NCI-H2107 (cell line): ENCODE measurements around the gene RXFP4.
A peak's percentile ranks its signal among the peaks of the same experiment; 100 is the strongest.

ENCODE experiments used
- DNase-seq: peaks from one replicate; lab custom pipeline; 2025; lab: John Stamatoyannopoulos, UW

RXFP4 gene

DNA sequence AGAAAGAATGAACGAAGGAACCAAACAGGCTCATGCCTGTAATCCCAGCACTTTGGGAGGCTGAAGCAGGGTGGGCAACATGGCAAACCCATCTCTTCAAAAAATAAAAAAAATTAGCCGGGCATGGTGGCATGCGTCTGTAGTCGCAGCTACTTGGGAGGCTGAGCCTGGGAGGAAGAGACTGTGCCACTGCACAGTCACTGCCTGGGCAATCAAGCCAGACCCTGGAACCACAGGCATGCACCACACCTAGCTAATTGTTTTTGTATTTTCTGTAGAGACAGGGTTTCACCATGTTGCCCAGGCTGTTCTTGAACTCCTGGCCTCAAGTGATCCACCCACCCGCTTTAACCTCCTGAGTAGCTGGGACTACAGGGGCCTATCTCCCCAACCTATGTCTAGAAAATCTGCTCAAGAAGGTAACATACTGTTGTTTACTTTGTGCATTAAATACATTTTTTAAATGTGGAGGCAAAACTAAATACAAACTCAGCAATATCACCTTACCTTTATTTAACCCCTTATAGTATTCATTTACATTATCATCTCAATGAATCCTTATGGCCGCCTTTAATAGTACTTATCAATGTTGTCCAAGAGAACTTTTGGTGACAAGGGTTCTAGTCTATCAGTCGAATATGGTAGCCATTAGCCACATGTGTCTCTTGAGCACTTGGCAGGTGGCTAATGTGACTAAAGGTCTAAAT is 10.0 kb upstream of the RXFP4 start:
- DNase-seq, result no peak

DNA sequence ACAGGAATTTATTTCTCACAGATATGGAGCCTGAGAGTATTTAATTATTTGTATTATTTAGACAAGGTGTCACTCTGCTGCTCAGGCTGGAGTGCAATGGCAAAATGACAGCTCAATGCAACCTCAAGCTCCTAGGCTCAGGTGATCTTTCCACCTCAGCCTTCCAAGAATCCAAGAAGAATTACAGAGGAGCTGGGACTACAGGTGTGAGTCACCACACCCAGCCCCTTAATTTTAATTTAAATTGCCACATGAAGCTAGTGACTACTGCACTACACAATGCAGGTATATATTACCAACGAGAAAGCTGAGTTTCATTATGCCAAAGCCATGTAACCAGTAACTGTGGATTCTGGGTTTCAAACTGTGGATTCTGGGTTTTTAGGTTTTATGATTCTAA is 9.4 kb upstream of the RXFP4 start:
- no peak for DNase-seq

DNA sequence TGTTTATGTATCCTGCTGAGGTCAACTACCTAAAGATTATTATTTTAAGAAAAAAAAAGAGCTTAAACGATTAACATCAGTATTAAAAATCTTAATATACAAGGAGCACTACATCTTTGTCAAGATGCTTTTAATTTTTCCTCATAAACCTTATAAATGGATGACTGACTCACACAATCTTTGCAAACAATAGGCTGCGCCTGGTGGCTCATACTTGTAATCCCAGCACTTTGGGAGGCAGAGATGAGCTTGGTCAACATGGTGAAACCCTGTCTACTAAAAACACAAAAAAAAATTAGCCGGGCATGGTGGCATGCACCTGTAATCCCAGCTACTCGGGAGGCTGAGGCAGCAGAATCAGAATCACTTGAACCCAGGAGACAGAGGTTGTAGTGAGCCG is 9.0 kb upstream of the RXFP4 start:
- no peak for DNase-seq

DNA sequence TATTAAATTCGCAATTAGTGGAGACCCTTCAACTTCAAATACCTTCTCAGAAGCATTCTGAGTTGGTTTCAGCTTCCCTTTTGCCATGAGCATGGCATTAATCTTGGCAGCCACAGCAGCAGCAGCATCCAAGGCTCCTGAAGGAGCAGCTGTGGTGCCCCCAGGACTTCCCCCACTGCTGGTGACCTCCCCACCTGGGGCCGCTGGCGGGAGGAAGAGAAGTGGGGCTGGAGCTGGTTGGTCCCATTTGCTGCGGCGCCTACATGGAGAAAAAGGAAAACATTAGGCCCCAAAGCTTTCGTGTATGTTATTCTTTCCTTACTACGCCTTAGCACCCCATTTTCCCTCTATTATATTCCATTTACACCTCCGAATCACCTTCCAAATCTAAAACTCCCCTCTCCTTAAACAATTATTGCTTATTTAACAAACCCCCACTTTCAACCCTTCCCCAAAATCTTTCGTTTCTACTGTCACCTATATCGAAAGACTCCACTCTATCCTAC is 7.8 kb upstream of the RXFP4 start:
- no peak for DNase-seq

DNA sequence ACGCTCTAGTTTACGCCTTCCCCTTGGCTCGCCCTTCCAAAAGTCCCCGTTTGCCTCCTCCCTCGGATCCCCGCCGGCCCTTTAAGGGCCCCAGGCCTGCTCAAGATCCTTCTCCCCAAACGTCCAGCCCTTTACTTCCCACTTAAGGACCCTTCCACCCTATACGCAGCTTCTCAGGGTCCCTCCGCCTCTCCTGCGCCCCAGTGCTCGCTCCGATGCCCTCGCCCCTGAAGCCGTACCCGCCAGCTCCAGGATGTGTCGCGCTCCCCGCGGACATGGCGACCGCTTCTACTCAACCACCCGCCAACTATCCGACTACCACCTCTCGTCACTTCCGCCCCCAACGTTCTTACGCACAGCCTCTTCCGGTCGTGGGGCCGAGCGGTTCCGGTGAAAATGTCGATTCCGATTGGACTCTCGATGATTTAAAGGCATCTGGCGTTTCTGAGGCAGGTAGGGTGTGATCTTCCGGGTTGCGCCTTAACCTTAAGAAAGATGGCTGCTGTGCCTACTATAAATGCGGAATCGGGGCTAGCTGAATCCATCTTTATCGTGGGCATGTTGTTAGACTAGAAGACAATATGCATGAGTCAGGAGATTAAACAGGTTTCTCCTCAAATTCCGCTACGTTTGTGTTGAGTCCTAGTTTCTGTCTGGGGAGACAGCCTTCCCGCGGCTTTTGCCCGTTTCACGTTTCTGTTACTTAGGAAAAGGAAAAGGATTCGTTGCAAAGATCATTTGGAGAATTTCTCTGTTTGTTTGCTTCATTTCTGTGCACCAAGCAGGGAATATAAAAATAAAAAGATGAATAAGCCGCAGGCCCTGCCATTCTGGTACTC is 7.1 kb upstream of the RXFP4 start, which contains the start of gene KHDC4:
TSS of gene KHDC4 (minus strand) at position 317 of the 839 bp plus-strand sequence. CDS start at position 277, 40 bp downstream.
- DNase-seq, result peak; percentile 99

DNA sequence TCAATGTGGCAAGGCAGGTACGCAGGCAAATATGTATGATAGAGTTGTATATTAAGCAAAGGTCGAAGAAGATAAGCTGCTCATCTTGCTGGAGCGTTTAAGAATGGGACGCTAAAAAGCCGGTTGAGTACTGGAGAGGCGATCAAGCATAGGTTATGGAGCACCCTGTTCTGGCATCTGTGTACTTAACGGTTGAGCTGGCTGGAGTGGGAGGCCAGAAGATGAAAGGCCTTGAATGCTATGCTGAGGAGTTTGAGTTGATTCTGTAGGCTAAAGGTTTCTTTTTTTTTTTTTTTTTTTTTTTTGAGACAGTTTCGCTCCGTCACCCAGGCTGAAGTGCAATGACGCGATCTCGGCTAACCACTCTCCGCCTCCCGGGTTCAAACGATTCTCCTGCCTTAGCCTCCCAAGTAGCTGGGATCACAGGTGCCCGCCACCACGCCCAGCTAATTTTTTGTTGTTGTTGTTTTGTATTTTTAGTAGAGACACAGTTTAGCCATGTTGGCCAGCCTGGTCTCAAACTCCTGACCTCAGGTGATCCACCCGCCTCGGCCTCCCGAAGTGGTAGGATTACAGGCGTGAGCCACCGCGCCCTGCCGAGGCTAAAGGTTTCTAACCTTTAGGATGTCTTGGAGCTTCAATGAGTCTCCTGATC is 6.4 kb upstream of the RXFP4 start:
- DNase-seq, result no peak

DNA sequence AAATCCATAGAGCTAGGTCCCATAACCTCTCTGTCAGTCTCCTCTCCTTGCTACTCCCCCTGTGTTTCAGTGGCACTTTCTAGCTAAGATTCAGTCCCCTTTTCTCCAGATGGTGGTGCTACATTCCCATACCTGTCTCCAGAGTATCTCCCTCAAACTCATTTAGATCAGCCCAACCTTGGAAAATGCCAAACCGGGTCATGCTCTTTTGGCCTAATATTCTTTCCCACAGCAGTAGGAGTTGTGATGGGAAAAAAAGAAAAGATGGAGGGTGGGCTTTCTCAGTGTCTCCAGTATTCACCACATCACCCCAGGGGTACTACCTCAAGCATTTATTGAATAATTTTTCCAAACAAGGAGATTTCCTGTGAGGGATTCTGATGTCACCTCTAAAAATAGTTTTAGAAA is 3.2 kb upstream of the RXFP4 start:
- peak; percentile 45 for DNase-seq

DNA sequence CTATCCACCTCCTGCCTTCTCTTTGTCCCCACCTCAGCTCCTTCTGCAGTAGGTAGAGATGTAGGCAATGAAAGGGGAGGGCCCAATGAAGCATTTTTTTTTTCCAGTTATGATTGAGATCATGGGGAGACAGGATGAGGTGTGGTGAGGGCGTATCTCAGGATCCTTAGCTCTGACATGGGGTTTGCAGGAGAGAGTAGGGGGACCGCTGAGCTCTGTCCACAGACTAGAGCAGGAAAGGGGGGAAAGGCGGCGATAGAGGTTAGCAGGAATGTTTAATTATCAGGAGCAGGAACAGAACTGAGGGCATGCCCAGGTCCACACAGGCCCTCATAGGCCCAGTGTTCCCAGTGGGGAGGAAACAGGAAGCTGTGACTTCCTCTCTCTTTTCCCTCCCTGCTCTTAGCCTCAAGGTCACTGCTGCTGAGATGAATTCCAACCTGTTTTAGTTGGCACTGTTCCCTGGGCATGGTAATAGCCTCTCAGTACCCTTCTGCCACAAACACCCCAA is 901 bp upstream of the RXFP4 start:
- DNase-seq, result peak; percentile 19

DNA sequence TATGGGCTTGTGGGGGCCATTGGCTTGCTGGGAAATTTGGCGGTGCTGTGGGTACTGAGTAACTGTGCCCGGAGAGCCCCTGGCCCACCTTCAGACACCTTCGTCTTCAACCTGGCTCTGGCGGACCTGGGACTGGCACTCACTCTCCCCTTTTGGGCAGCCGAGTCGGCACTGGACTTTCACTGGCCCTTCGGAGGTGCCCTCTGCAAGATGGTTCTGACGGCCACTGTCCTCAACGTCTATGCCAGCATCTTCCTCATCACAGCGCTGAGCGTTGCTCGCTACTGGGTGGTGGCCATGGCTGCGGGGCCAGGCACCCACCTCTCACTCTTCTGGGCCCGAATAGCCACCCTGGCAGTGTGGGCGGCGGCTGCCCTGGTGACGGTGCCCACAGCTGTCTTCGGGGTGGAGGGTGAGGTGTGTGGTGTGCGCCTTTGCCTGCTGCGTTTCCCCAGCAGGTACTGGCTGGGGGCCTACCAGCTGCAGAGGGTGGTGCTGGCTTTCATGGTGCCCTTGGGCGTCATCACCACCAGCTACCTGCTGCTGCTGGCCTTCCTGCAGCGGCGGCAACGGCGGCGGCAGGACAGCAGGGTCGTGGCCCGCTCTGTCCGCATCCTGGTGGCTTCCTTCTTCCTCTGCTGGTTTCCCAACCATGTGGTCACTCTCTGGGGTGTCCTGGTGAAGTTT is 550 bp downstream of the RXFP4 start:
- DNase-seq, result no peak

DNA sequence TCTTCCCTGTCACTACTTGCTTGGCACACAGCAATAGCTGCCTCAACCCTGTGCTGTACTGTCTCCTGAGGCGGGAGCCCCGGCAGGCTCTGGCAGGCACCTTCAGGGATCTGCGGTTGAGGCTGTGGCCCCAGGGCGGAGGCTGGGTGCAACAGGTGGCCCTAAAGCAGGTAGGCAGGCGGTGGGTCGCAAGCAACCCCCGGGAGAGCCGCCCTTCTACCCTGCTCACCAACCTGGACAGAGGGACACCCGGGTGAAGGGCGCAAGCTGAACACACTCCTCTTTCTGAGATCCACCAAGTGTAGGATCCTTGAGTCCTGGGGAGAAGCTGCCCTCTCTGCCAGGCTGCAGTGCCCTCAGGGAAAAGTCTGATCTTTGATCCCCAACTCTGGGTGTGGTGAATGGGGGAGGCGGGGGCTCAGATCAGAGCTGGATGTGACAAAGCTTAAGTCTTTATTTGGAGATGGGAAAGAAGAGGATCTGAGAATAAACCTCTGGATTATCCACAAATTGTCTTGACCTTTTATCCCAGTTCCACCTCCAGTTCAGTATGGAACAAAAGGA is 1.2 kb downstream of the RXFP4 start:
- no peak for DNase-seq

DNA sequence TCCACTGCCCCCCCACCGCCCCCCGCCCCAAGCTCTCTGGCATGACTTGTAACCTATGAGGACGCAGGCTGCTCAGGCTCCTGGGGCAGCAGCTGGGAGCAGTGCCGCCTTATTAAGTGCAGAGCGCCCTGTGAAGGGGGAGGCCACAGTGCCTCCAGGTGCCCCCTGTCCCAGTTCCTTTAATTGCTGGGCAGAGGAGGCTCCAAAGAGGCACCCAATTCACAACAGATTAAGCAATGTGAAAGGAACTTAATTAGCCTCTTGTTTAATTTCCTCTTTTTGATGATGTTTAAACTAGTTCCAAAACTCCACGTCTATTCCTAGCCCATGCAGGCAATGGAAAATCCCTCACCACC is 3.0 kb downstream of the RXFP4 start:
- DNase-seq, result no peak

DNA sequence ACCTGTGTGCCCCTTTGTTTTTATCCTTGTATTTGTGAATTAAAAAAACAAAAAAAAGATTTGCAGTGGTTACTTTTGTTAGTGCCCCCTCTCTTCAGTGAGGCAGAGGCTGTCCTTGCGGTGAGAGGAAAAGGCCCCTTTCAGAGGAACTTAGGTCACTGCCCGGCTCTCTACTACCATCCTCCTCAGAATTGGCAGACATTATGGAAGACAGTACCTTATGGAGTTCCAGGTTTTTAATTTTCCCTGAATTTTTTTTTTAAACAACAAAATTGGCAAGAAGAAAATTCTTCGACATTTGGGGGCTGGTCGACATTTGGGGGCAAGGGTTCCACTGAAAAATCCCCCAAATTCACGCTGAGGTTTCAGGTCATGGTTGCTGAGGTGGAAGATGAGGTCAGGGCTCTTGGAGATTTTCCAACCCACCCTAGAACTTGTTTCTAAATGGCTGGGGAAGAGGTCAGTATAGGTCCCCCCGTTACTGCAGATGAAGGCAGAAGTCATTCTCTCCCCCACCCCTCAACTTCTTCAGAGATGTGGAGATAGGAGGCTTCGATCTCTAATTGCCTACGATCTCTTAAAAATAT is 5.3 kb downstream of the RXFP4 start:
- DNase-seq, result no peak

DNA sequence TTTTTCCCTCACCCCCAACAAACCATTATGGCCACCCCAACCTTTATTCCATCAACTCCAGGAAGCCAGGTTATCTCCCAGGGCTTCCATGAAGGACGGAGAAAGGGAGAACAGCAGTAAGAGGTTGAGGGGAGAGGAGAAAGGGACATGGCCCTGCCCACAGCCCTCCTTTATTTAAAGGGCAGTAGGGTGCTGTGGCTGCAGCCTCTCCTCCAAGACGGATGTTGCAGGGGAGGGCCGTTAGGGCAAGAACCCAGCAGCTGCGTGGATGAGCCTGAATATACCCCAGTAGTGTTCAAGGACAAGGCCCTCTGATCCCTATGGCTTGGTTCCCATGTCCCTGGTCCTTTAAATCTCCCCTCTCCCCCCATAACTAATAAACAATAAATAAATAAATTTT is 5.9 kb downstream of the RXFP4 start:
- no peak for DNase-seq

DNA sequence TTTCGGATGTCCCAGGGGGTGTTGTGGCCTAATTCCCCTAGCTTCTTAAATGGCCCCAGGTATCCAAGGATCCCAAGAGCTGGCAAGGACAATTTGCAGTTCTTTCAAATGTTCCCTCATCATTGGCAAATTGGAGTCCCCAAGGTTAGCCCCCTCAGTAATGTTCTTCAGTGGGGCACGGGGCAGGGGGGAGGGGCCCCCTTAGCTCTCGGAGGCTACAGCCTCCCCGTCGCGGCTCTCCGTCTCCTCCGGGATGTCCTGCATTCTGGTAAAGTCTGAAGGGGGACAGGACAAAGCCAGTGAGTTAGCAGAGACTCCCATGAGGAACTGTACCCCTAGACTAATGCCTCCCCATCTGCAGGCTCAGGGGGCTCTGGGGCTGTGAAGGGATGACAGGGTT is 6.3 kb downstream of the RXFP4 start:
- DNase-seq, result no peak

DNA sequence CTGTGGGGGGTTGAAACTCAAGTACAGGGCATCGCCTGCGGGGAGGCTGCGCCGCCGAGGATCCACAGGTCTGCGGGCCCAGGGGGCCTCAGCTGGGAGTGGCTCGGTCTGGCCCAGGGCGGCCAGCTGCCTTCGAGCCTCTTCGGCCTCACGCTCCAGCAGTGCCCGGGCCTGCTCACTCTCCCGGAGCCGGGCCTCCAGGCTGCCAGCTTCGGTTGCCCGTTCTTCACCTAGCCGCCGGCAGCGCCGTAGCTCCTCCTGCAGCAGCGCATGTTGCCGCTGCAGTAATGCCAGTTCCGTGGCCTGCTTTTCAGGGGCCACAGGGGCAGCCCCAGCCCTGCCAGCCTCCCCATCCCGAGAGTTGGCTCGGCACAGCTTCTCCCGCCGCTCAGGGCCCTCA is 9.4 kb downstream of the RXFP4 start:
- DNase-seq, result no peak

DNA sequence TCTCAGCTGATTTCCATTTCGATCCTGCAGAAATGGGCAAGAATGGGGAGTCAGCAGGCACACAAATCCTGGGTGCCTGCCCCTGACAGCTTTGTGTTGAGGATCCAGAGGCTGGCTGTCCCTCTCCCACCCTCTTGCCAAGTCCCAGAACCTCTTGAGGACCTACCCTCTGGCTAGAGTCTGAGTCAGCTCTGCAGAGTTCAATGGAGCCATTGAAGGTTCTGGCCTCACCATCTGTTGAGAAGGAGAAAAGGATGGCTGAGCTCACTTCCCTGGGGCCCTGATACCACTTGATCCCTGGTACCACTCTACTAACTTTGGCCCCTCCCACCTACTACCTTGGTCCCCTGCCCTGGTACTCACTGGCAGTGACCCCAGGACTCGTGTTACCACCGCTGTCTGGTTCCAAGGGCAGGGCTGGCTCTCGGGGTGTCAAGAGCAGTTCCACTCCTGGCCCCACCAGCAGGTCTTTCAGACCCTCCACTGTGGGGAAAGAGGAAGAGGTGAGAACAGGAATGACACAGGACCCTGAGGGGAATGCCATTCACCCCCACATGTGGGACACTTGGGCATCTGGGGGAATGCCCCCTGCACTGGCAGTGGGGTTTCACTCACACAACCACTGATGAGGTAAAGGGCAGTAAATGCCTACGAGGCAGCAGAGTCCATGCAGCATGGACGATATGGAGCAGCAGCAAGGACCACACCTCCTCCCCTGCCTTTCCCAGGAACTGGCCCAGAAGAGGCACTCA is 10.5 kb downstream of the RXFP4 start:
- no peak for DNase-seq

DNA sequence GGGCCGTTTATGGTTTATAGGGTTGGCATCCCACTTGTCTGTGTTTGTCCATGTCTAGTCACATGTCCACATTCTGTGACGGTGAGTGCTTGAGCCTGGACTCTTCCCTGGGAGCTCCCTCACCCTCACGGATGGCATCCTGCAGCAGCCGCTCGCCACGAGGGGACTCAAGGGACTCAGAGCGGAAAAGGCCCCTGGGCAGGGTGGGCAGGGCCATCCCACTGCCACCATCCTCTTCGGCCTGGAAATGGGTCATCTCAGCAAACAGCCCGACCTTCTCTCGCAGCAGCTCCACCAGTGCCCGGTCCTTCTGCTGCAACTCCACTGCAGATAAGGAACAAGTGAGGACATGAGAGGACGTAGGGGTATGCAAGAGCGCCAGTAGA is 11.1 kb downstream of the RXFP4 start:
- no peak for DNase-seq

DNA sequence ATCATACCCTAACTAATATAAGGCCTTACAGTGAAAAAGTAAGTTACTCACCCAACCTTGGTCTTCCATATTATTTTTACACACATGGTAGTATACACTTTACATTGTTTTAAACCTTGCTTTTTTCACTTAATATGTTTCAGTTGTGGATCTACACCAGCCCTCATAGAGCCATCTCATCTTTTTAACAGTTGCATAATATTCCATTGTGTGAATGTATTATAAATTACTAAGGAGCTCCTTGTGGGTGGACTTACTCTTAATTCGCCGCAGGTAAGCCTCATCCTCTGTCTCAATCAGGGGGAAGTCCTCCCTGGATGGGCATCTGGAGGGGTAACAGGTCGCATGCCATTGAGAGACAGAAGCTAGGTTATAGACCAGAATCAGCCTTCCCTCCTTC is 13.2 kb downstream of the RXFP4 start:
- DNase-seq, result no peak

DNA sequence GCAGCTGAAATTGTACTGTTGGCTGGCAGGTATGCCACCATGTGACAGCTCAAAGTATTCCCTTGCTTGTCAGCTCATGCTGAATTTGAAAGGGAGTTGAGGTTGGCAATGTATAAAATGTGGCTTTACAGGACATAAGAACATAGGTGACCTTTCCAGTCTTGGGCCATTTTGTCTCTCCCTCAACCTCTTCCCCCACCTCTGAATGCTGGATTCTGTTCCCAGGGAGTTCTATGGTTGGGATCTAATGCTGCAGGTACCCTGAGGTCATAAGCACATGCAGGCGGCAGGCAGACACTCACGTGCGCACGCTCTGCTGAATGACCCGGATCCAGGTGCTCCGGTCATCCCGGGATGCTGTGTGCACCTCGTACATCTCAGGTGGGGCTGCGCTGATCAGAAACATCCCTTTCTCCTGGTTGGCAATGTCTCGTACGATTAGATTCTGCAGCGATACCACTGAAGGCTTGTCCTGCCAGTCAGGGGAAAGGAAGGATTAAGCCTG is 16.0 kb downstream of the RXFP4 start:
- DNase-seq, result no peak

DNA sequence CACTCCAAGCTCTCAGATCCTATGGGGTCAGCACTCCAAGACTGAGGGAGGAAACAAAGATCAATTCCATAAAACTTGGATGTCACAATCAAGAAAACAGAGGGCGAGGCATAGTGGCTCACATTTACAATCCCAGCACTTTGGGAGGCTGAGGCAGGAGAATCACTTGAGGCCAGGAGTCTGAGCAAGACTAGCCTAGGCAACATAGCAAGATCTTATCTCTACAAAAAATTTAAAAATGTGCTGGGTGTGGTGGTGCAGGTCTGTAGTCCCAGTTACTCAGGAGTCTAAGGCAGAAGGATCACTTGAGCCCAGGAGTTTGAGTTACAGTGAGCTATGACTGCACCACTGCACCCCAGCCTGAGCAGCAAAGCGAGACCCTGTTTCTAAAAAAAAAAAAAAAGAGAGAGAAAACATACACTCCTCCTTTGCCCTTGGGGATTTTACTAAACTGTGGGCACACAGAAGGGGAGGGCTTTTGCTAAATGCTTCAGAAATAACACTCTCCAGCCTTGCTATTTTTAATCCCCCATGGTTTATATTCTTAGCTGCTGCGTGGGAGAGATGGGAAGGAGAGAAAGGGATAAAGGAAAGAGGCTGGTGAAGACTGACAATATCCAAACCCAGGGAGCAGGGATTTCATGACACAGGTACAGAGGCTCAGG is 18.8 kb downstream of the RXFP4 start:
- DNase-seq, result no peak
